ENCODE results near the gene CX3CR1. TPM values are rescaled to one million over a fixed set of nuclear protein-coding genes. Genes with fewer than 3 reads are reported as not detected.

CX3CR1 gene
- total RNA-seq, 1 donor from 2014 or later, result 3.1 TPM

GRCh38 chr3:39272191-39272590, 7.6 kb downstream of the CX3CR1 start:
- H3K36me3 ChIP-seq (ENCODE audit: control insufficient read depth in 3 of 3, insufficient read depth in 3 of 3, low read length in 3 of 3), result no peaks in the 10 kb centered on the region
- no peak overlapping the region for H3K27ac ChIP-seq (ENCODE audit: low read depth, low read length)

GRCh38 chr3:39271363-39271914, 8.4 kb downstream of the CX3CR1 start:
- no peaks in the 10 kb centered on the region for H3K9me3 ChIP-seq (ENCODE audit: control insufficient read depth in 3 of 3, low read length in 3 of 3)
- H3K4me3 ChIP-seq (ENCODE audit: low read length in 3 of 3), result no peak overlapping the region
- no peaks in the 10 kb centered on the region for H3K36me3 ChIP-seq (ENCODE audit: control insufficient read depth in 3 of 3, insufficient read depth in 3 of 3, low read length in 3 of 3)
- no peak overlapping the region for H3K27ac ChIP-seq (ENCODE audit: low read depth, low read length)
- H3K9ac ChIP-seq (ENCODE audit: low read depth in 1 of 3, low read length in 3 of 3), result no peak overlapping the region
- H3K27me3 ChIP-seq (ENCODE audit: control insufficient read depth in 3 of 3, insufficient read depth in 3 of 3, low read length in 3 of 3), result no peaks in the 10 kb centered on the region
- H3K4me1 ChIP-seq (ENCODE audit: control insufficient read depth in 3 of 3, insufficient read depth in 3 of 3, low read length in 3 of 3), result peaks cover 2 to 20% (median 4%) of the 10 kb centered on the region in 3 donors

More at GRCh38 chr3:39272191-39272590, 7.6 kb downstream of the CX3CR1 start:
- H3K4me3 ChIP-seq (ENCODE audit: low read length in 3 of 3), result no peak overlapping the region
- no peak overlapping the region for H3K9ac ChIP-seq (ENCODE audit: low read depth in 1 of 3, low read length in 3 of 3)
- H3K4me1 ChIP-seq (ENCODE audit: control insufficient read depth in 3 of 3, insufficient read depth in 3 of 3, low read length in 3 of 3), result peaks cover 2 to 23% (median 4%) of the 10 kb centered on the region in 3 donors
- no peaks in the 10 kb centered on the region for H3K27me3 ChIP-seq (ENCODE audit: control insufficient read depth in 3 of 3, insufficient read depth in 3 of 3, low read length in 3 of 3)
- no peaks in the 10 kb centered on the region for H3K9me3 ChIP-seq (ENCODE audit: control insufficient read depth in 3 of 3, low read length in 3 of 3)

- Histone ChIP-seq H3K4me1 (ENCODE audit: control insufficient read depth in 3 of 3, insufficient read depth in 3 of 3, low read length in 3 of 3) (peaks cover 0 to 14% (median 4%) of the 10 kb centered on the region in 3 donors), H3K27ac (ENCODE audit: low read depth, low read length) (no peak overlapping the region), H3K27me3 (ENCODE audit: control insufficient read depth in 3 of 3, insufficient read depth in 3 of 3, low read length in 3 of 3) (no peaks in the 10 kb centered on the region), H3K9ac (ENCODE audit: low read depth in 1 of 3, low read length in 3 of 3) (no peak overlapping the region), H3K36me3 (ENCODE audit: control insufficient read depth in 3 of 3, insufficient read depth in 3 of 3, low read length in 3 of 3) (peaks cover 0 to 8% (median 0%) of the 10 kb centered on the region in 3 donors), H3K9me3 (ENCODE audit: control insufficient read depth in 3 of 3, low read length in 3 of 3) (no peaks in the 10 kb centered on the region), H3K4me3 (ENCODE audit: low read length in 3 of 3) (no peak overlapping the region)
These were observed 10.3 kb downstream of the CX3CR1 start for GRCh38 chr3:39269528-39269927.

GRCh38 chr3:39268549-39268900, 11.3 kb downstream of the CX3CR1 start:
- no peak overlapping the region for H3K9ac ChIP-seq (ENCODE audit: low read depth in 1 of 3, low read length in 3 of 3)
- no peaks in the 10 kb centered on the region for H3K27me3 ChIP-seq (ENCODE audit: control insufficient read depth in 3 of 3, insufficient read depth in 3 of 3, low read length in 3 of 3)
- no peak overlapping the region for H3K27ac ChIP-seq (ENCODE audit: low read depth, low read length)
- H3K4me1 ChIP-seq (ENCODE audit: control insufficient read depth in 3 of 3, insufficient read depth in 3 of 3, low read length in 3 of 3), result peaks cover 0 to 14% (median 0%) of the 10 kb centered on the region in 3 donors
- peaks cover 0 to 8% (median 0%) of the 10 kb centered on the region in 3 donors for H3K36me3 ChIP-seq (ENCODE audit: control insufficient read depth in 3 of 3, insufficient read depth in 3 of 3, low read length in 3 of 3)
- H3K9me3 ChIP-seq (ENCODE audit: control insufficient read depth in 3 of 3, low read length in 3 of 3), result no peaks in the 10 kb centered on the region
- no peak overlapping the region for H3K4me3 ChIP-seq (ENCODE audit: low read length in 3 of 3)

- H3K27me3 ChIP-seq (ENCODE audit: control insufficient read depth in 3 of 3, insufficient read depth in 3 of 3, low read length in 3 of 3), result no peaks in the 10 kb centered on the region
- no peak overlapping the region for H3K9ac ChIP-seq (ENCODE audit: low read depth in 1 of 3, low read length in 3 of 3)
- H3K4me1 ChIP-seq (ENCODE audit: control insufficient read depth in 3 of 3, insufficient read depth in 3 of 3, low read length in 3 of 3), result peaks cover 0 to 15% (median 0%) of the 10 kb centered on the region in 3 donors
- H3K9me3 ChIP-seq (ENCODE audit: control insufficient read depth in 3 of 3, low read length in 3 of 3), result no peaks in the 10 kb centered on the region
- H3K4me3 ChIP-seq (ENCODE audit: low read length in 3 of 3), result no peak overlapping the region
- H3K27ac ChIP-seq (ENCODE audit: low read depth, low read length), result no peak overlapping the region
- H3K36me3 ChIP-seq (ENCODE audit: control insufficient read depth in 3 of 3, insufficient read depth in 3 of 3, low read length in 3 of 3), result peaks cover 0 to 8% (median 0%) of the 10 kb centered on the region in 3 donors
These were observed 11.9 kb downstream of the CX3CR1 start for GRCh38 chr3:39267631-39268548.

- H3K27ac ChIP-seq (ENCODE audit: low read depth, low read length), result no peak overlapping the region
- no peaks in the 10 kb centered on the region for H3K9me3 ChIP-seq (ENCODE audit: control insufficient read depth in 3 of 3, low read length in 3 of 3)
- peaks cover 11 to 32% (median 11%) of the 10 kb centered on the region in 3 donors for H3K4me1 ChIP-seq (ENCODE audit: control insufficient read depth in 3 of 3, insufficient read depth in 3 of 3, low read length in 3 of 3)
- no peaks in the 10 kb centered on the region for H3K27me3 ChIP-seq (ENCODE audit: control insufficient read depth in 3 of 3, insufficient read depth in 3 of 3, low read length in 3 of 3)
- H3K4me3 ChIP-seq (ENCODE audit: low read length in 3 of 3), result no peak overlapping the region
- no peak overlapping the region for H3K9ac ChIP-seq (ENCODE audit: low read depth in 1 of 3, low read length in 3 of 3)
- peaks cover 0 to 8% (median 0%) of the 10 kb centered on the region in 3 donors for H3K36me3 ChIP-seq (ENCODE audit: control insufficient read depth in 3 of 3, insufficient read depth in 3 of 3, low read length in 3 of 3)
These were observed 15.8 kb downstream of the CX3CR1 start for GRCh38 chr3:39264053-39264452.

- H3K9me3 ChIP-seq (ENCODE audit: control insufficient read depth in 3 of 3, low read length in 3 of 3), result no peaks in the 10 kb centered on the region
- peaks cover 11 to 35% (median 14%) of the 10 kb centered on the region in 3 donors for H3K4me1 ChIP-seq (ENCODE audit: control insufficient read depth in 3 of 3, insufficient read depth in 3 of 3, low read length in 3 of 3)
- H3K27ac ChIP-seq (ENCODE audit: low read depth, low read length), result no peak overlapping the region
- H3K36me3 ChIP-seq (ENCODE audit: control insufficient read depth in 3 of 3, insufficient read depth in 3 of 3, low read length in 3 of 3), result peaks cover 0 to 8% (median 0%) of the 10 kb centered on the region in 3 donors
- no peaks in the 10 kb centered on the region for H3K27me3 ChIP-seq (ENCODE audit: control insufficient read depth in 3 of 3, insufficient read depth in 3 of 3, low read length in 3 of 3)
- no peak overlapping the region for H3K4me3 ChIP-seq (ENCODE audit: low read length in 3 of 3)
- H3K9ac ChIP-seq (ENCODE audit: low read depth in 1 of 3, low read length in 3 of 3), result no peak overlapping the region
These were observed 16.3 kb downstream of the CX3CR1 start for GRCh38 chr3:39263576-39263975.

GRCh38 chr3:39262846-39263245, 17.0 kb downstream of the CX3CR1 start:
- no peaks in the 10 kb centered on the region for H3K27me3 ChIP-seq (ENCODE audit: control insufficient read depth in 3 of 3, insufficient read depth in 3 of 3, low read length in 3 of 3)
- peaks cover 14 to 36% (median 16%) of the 10 kb centered on the region in 3 donors for H3K4me1 ChIP-seq (ENCODE audit: control insufficient read depth in 3 of 3, insufficient read depth in 3 of 3, low read length in 3 of 3)
- no peak overlapping the region for H3K27ac ChIP-seq (ENCODE audit: low read depth, low read length)
- no peak overlapping the region for H3K4me3 ChIP-seq (ENCODE audit: low read length in 3 of 3)
- H3K36me3 ChIP-seq (ENCODE audit: control insufficient read depth in 3 of 3, insufficient read depth in 3 of 3, low read length in 3 of 3), result peaks cover 0 to 8% (median 0%) of the 10 kb centered on the region in 3 donors
- no peaks in the 10 kb centered on the region for H3K9me3 ChIP-seq (ENCODE audit: control insufficient read depth in 3 of 3, low read length in 3 of 3)
- H3K9ac ChIP-seq (ENCODE audit: low read depth in 1 of 3, low read length in 3 of 3), result no peak overlapping the region

GRCh38 chr3:39261726-39262125, 18.1 kb downstream of the CX3CR1 start:
- Histone ChIP-seq H3K9me3 (ENCODE audit: control insufficient read depth in 3 of 3, low read length in 3 of 3) (no peaks in the 10 kb centered on the region), H3K4me1 (ENCODE audit: control insufficient read depth in 3 of 3, insufficient read depth in 3 of 3, low read length in 3 of 3) (peaks cover 18 to 43% (median 21%) of the 10 kb centered on the region in 3 donors), H3K4me3 (ENCODE audit: low read length in 3 of 3) (no peak overlapping the region), H3K27me3 (ENCODE audit: control insufficient read depth in 3 of 3, insufficient read depth in 3 of 3, low read length in 3 of 3) (no peaks in the 10 kb centered on the region), H3K9ac (ENCODE audit: low read depth in 1 of 3, low read length in 3 of 3) (no peak overlapping the region), H3K36me3 (ENCODE audit: control insufficient read depth in 3 of 3, insufficient read depth in 3 of 3, low read length in 3 of 3) (peaks cover 0 to 8% (median 0%) of the 10 kb centered on the region in 3 donors), H3K27ac (ENCODE audit: low read depth, low read length) (peak overlapping the region; percentile 80)

- H3K27ac ChIP-seq (ENCODE audit: low read depth, low read length), result peak overlapping the region; percentile 80
- H3K9me3 ChIP-seq (ENCODE audit: control insufficient read depth in 3 of 3, low read length in 3 of 3), result no peaks in the 10 kb centered on the region
- H3K36me3 ChIP-seq (ENCODE audit: control insufficient read depth in 3 of 3, insufficient read depth in 3 of 3, low read length in 3 of 3), result peaks cover 0 to 8% (median 0%) of the 10 kb centered on the region in 3 donors
- H3K9ac ChIP-seq (ENCODE audit: low read depth in 1 of 3, low read length in 3 of 3), result peak overlapping the region in 2 of 3 donors; percentile 51 to 54
- peak overlapping the region in 1 of 3 donors; percentile 36 for H3K4me3 ChIP-seq (ENCODE audit: low read length in 3 of 3)
- H3K27me3 ChIP-seq (ENCODE audit: control insufficient read depth in 3 of 3, insufficient read depth in 3 of 3, low read length in 3 of 3), result no peaks in the 10 kb centered on the region
- H3K4me1 ChIP-seq (ENCODE audit: control insufficient read depth in 3 of 3, insufficient read depth in 3 of 3, low read length in 3 of 3), result peaks cover 18 to 44% (median 21%) of the 10 kb centered on the region in 3 donors
These were observed 18.9 kb downstream of the CX3CR1 start for GRCh38 chr3:39260957-39261356.
